ENCODE data around the gene HOTAIR. TPM values are rescaled to one million over a fixed set of nuclear protein-coding genes. Genes with fewer than 3 reads are reported as not detected.

HOTAIR gene
- total RNA-seq, 3 donors from 2014 or later (not counting 1 experiment from before 2014, with no cell fraction given) = not detected

DNA sequence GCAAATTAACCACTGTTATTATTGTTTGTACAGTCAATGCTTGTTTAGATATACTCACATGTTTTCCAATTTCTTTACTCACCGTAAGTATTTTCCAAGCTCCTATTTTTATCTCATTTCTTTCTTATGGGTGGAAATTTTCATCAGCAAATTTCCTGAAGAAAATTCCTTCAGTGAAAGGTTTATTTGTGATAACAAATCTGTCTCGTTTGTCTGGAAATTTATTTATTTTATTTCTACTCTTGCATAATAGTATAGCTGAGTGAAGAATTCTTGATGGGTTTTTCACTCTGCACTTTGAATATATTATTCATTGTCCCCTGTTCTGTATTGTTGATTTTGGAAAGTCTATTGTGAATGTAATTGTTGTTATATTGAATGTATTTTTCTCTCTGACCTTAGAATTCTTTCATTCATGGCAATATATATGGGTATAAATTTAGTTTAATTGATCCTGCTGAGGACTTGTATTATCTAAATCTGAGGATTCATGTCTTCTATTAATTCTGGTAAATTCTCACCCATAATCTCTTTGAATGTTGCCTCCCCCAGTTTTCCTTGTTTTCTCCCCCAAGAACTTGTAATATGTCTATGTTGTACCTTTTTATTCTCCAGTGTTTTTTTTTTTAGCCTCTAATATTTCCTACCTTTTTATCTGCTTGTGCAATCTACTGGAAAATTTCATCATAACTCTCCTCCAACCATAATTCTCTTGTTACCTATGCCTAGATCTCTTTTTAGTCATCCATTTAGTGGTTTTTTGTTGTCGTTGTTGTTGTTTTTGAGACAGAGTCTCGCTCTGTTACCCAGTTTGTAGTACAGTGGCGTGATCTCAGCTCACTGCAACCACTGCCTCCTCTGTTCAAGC is 57.7 kb downstream of the HOTAIR start:
- no peak for DNase-seq
- Mint-ChIP-seq H3K4me1 (no peaks in the 10 kb centered on the region), H3K9me3 (no peaks in the 10 kb centered on the region), H3K4me3 (no peak overlapping the region), H3K36me3 (no peaks in the 10 kb centered on the region), H3K27ac (no peak overlapping the region), H3K27me3 (ENCODE audit: low read depth in 2 of 2) (peaks cover 51 to 70% of the 10 kb centered on the region in 2 donors)
- intact Hi-C loops (cut with micrococcal nuclease) = no loop called here
- Histone ChIP-seq H3K4me1 (ENCODE audit: control insufficient read depth, insufficient read depth, low read length) (no peaks in the 10 kb centered on the region), H3K4me3 (ENCODE audit: low read length) (no peak overlapping the region), H3K27me3 (ENCODE audit: control insufficient read depth, insufficient read depth, low read length) (peaks cover 30% of the 10 kb centered on the region), H3K36me3 (ENCODE audit: control insufficient read depth, insufficient read depth, low read length) (no peaks in the 10 kb centered on the region), H3K9me3 (ENCODE audit: control insufficient read depth, insufficient read depth, low read length) (no peaks in the 10 kb centered on the region), H3K27ac (ENCODE audit: low read length) (no peak overlapping the region)
- WGBS (ENCODE audit: insufficient coverage) = 85% methylated on average over 3 of the region's 5 CpGs
- ATAC-seq = no peak
- TF ChIP-seq CTCF (IDR thresholded peaks at IDR 0.05) = no peak

Other genes with a start within 250 kb of the HOTAIR start
- 100 to 1,000 TPM; 215 to 256 (median 226) TPM for gene CALCOCO1, start 247.5 kb downstream of the HOTAIR start, total RNA-seq
- gene CISTR, start 223.0 kb downstream of the HOTAIR start, total RNA-seq = not detected
- not detected for gene HOXC13, start 36.1 kb downstream of the HOTAIR start, total RNA-seq
- gene HOXC12, start 20.1 kb downstream of the HOTAIR start, total RNA-seq = not detected
- not detected for gene HOXC11, start 1.8 kb downstream of the HOTAIR start, total RNA-seq
- not detected for gene HOXC10, start 10.2 kb upstream of the HOTAIR start, total RNA-seq
- gene HOXC9, start 25.2 kb upstream of the HOTAIR start, total RNA-seq = not detected
- gene HOXC8, start 34.0 kb upstream of the HOTAIR start, total RNA-seq = not detected
- gene HOXC6, start 53.5 kb upstream of the HOTAIR start, total RNA-seq = not detected
- gene HOXC5, start 58.1 kb upstream of the HOTAIR start, total RNA-seq = under 1 TPM in 1 of 3 donors, not detected in 2; 0.20 TPM
- 1 to 10 TPM in 2 of 3 donors, under 1 TPM in 1; 0.95 to 3.2 (median 1.8) TPM for gene HOXC4, start 78.9 kb upstream of the HOTAIR start, total RNA-seq
- 10 to 100 TPM; 10.8 to 15.6 (median 12.3) TPM for gene SMUG1, start 214.0 kb upstream of the HOTAIR start, total RNA-seq

All from natural killer cell (primary cell).